ENCODE results near the gene FHOD3.

DNA sequence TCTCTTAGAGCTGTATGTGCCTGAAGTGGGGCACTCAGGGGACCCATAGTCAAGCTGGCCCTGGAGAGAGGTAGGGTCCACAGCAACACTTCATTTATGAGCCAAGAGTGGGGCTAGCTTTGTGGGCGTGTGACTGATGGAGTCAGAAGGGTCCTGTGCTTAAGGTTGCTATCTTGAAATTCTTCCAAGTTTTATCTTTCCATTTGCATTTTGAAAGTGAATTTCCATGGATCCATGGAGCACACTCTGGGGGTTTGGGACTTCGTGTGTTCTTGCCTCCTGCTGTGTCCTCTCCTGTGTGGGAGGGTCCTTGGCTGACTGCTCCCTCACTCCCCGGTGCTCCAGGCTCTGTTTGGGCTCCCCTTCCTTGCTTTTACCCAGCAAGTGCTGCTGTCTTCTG is 50.8 kb downstream of the FHOD3 start:
- no peak for TF ChIP-seq CTCF (conservative IDR thresholded peaks at IDR 0.05 in 1 of 2, IDR thresholded peaks at IDR 0.05 in 1 of 2; ENCODE audit: extremely low read depth in 1 of 2, insufficient read depth in 1 of 2, low read depth in 1 of 2, low read length in 2 of 2)
- TF ChIP-seq EZH2 (IDR thresholded peaks at IDR 0.05; ENCODE audit: borderline replicate concordance, low read length): no peak

Data from mammary epithelial cell (primary cell).